ENCODE data around the gene CST9. TPM values are rescaled to one million over a fixed set of nuclear protein-coding genes. Genes with fewer than 3 reads are reported as not detected.

The CST9 gene
- total and polyA plus RNA-seq, 8 donors: not detected

DNA sequence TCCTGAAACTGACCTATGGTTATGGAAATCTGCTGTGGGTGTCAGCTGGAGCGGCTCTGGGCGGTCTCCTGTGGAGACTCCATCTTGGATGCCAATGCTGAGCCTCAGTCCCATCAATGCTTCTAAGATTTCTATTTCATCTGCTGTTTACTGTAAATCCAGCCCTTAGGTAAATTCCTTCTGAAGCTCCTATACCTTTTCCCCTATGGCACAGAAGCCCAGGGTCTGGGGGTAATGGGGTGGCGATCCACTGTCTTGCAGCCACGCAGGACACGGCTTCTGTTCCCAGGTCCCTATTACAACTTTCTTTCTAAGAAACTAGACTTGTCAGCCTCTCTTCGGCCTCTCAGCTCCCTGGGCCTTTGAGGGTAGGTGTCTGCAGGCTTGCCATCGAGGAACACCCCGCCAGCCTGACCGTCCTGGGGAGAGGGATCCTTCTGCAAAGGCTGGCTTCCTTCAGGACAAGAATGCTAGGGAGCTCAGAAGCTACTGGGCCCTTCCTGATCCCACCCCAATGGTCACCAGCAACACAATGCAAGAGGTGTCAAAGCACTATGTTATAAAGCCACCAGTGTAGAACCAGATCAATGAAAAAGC is 25.6 kb upstream of the CST9 start:
- no peaks in the 10 kb centered on the region for H3K27me3 ChIP-seq
- intact Hi-C loops (cut with DNase I): no loop called here
- ATAC-seq (no peak), DNase-seq (no peak)
- no peak overlapping the region for H3K27ac ChIP-seq
- no peak for TF ChIP-seq CTCF (IDR thresholded peaks at IDR 0.05)
- H3K4me1 ChIP-seq: peaks cover 5 to 37% of the 10 kb centered on the region in 2 donors
- H3K36me3 ChIP-seq: peaks cover 0 to 33% of the 10 kb centered on the region in 2 donors
- no peak overlapping the region for H3K4me3 ChIP-seq
- no peaks in the 10 kb centered on the region for H3K9me3 ChIP-seq

GRCh38 chr20:23630392-23630849 is 24.7 kb upstream of the CST9 start:
- peaks cover 0 to 28% of the 10 kb centered on the region in 2 donors for H3K4me1 ChIP-seq
- no peak overlapping the region for H3K4me3 ChIP-seq
- no peaks in the 10 kb centered on the region for H3K27me3 ChIP-seq
- DNase-seq (no peak), ATAC-seq (no peak)
- intact Hi-C loops (cut with DNase I): no loop called here
- H3K27ac ChIP-seq: no peak overlapping the region
- no peaks in the 10 kb centered on the region for H3K9me3 ChIP-seq
- no peak for TF ChIP-seq CTCF (IDR thresholded peaks at IDR 0.05)
- H3K36me3 ChIP-seq: peaks cover 0 to 33% of the 10 kb centered on the region in 2 donors

DNA sequence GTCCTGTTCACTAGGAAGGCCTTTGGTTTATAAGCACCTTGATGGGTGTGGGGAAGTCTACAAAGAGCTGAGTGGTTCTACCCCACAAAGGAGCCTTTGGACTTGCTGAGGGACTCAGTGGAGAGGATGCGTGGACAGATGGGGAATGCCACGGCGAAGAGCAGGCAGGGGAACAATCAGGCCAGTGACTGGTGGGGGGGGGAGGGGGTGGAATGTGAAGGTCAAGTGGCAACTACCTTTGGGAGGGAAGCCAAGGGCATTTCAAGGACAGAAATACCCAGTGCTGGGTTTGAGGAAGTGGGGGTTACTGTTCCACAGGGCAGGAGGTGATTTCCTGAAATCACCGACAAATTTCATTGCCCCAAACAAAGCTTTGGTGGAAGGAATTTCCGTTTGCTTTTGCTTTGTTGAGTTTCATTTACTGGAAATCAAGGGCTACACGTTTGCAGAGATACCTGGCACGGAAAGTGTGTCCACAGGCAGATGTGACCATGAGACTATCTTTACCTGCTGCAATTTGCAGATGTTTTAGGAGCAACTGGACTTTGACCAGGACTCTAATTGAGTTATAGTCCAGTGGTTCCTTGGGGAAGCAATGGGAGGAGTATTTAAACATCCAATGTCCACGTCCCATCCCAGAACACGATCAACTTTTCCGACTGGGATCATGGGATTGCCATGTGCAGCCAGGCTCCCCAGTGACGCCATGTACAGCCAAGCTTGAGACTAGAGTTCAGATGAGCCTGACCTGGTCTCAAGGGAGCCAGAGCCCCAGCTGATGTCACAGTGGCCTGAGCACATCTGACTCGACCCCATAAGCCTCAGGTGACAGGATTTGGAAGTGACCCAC is 24.1 kb upstream of the CST9 start:
- H3K9me3 ChIP-seq: no peaks in the 10 kb centered on the region
- no peak for ATAC-seq
- no peak overlapping the region for H3K27ac ChIP-seq
- intact Hi-C loops (cut with DNase I): no loop called here
- no peaks in the 10 kb centered on the region for H3K27me3 ChIP-seq
- DNase-seq: no peak
- peaks cover 0 to 30% of the 10 kb centered on the region in 2 donors for H3K36me3 ChIP-seq
- TF ChIP-seq CTCF (IDR thresholded peaks at IDR 0.05): no peak
- no peak overlapping the region for H3K4me3 ChIP-seq
- H3K4me1 ChIP-seq: peaks cover 0 to 22% of the 10 kb centered on the region in 2 donors

DNA sequence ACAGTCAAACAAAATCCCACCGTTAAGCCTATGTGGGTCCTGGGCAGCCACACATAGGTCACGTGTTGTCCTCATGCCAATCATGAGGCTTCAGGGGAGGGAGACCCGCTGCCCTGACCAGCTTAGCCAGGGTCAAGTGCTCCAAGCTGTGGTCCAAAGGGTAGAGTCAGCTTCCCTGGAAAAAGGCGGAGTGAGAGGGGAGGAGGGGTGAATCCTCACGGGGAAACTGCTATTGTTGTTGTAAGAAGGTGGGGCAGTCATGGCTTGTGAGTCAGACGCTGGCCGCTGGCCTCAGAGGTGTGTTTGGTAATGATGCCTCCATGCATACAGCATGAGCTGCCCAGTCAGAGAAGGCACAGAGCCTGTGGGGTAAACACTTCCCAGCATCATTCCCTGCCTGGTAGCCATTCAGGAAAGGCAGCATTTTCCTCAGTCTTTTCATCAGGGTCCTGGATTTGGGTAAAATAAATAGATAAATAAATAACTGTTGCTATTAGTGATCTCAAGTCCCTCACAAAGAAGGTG is 23.4 kb upstream of the CST9 start:
- Histone ChIP-seq H3K36me3 (peaks cover 0 to 23% of the 10 kb centered on the region in 2 donors), H3K27ac (no peak overlapping the region), H3K9me3 (no peaks in the 10 kb centered on the region), H3K4me3 (no peak overlapping the region), H3K4me1 (peaks cover 0 to 18% of the 10 kb centered on the region in 2 donors), H3K27me3 (no peaks in the 10 kb centered on the region)
- intact Hi-C loops (cut with DNase I): no loop called here
- no peak for TF ChIP-seq CTCF (IDR thresholded peaks at IDR 0.05)
- DNase-seq (peak in 1 of 4 donors; percentile 68), ATAC-seq (peak; percentile 46)

DNA sequence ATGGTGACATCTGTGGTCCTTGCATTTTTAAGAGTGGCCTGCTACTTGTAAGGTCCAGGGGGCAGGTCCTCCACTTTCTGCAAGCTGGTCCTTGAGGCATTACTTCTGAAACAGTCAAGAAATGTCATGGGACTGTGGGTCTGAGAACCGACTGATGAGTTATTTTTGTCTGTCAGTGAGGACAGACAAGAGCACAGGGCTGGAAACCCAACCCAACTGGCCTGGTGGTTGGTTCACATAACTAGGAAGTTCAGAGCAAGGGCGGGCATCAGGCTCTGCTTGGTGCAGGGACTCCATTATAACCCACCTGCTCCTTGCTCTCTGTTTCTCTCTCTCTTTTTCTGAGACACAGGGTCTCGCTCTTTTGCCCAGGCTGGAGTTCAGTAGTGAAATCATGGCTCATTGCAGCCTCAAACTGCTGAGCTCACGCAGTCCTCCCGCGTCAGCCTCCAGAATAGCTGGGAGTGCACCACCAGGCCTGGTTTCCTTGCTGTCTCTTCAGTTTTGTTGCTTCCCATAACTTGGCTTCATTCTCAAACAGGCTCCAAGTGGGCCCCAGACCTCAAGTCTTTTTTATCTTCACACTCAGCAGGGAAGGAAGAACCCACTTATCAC is 22.8 kb upstream of the CST9 start:
- Histone ChIP-seq H3K4me3 (no peak overlapping the region), H3K9me3 (no peaks in the 10 kb centered on the region), H3K36me3 (peaks cover 0 to 18% of the 10 kb centered on the region in 2 donors), H3K27me3 (no peaks in the 10 kb centered on the region), H3K4me1 (peaks cover 0 to 18% of the 10 kb centered on the region in 2 donors), H3K27ac (no peak overlapping the region)
- ATAC-seq (no peak), DNase-seq (no peak)
- TF ChIP-seq CTCF (IDR thresholded peaks at IDR 0.05): no peak
- intact Hi-C loops (cut with DNase I): no loop called here

All from left lung (tissue), 10 donors.